ENCODE measurements around the gene ZNF436. TPM values are rescaled to one million over a fixed set of nuclear protein-coding genes. Genes with fewer than 3 reads are reported as not detected.

The ZNF436 gene
- total and polyA plus RNA-seq, 2 of the 13 experiments (the other 11 are each of a cell fraction or from before 2014, with no cell fraction given): 4.3 to 9.9 TPM

GRCh38 chr1:23344111-23344986 lies 25.3 kb downstream of the ZNF436 start, which contains the start of gene HNRNPR (continued):
- TF ChIP-seq STAT6 (CRISPR knock-in tag; IDR thresholded peaks at IDR 0.05; ENCODE audit: borderline replicate concordance) (peak; percentile 68; the same call in 1 of the 2 replicates), GATAD2A (CRISPR knock-in tag; IDR thresholded peaks at IDR 0.05) (peak; percentile 8; the same call in 1 of the 2 replicates), FUBP1 (CRISPR knock-in tag; IDR thresholded peaks at IDR 0.05; ENCODE audit: borderline replicate concordance) (no peak), ZNF775 (CRISPR knock-in tag; IDR thresholded peaks at IDR 0.05; ENCODE audit: borderline replicate concordance) (no peak), ZNF660 (CRISPR knock-in tag; IDR thresholded peaks at IDR 0.05; ENCODE audit: borderline replicate concordance, low read depth) (no peak), ZNF891 (CRISPR knock-in tag; IDR thresholded peaks at IDR 0.05) (no peak), ZNF562 (CRISPR knock-in tag; IDR thresholded peaks at IDR 0.05; ENCODE audit: borderline replicate concordance) (no peak), SP140L (CRISPR knock-in tag; IDR thresholded peaks at IDR 0.05; ENCODE audit: borderline replicate concordance) (no peak), TFDP2 (CRISPR knock-in tag; IDR thresholded peaks at IDR 0.05) (peak; percentile 44), DMAP1 (CRISPR knock-in tag; IDR thresholded peaks at IDR 0.05) (peak; percentile 91), RFX1 (IDR thresholded peaks at IDR 0.05) (no peak), ZFYVE20 (CRISPR knock-in tag; IDR thresholded peaks at IDR 0.05; ENCODE audit: borderline replicate concordance, low read depth) (no peak)
- TF ChIP-seq, protein P1, sequence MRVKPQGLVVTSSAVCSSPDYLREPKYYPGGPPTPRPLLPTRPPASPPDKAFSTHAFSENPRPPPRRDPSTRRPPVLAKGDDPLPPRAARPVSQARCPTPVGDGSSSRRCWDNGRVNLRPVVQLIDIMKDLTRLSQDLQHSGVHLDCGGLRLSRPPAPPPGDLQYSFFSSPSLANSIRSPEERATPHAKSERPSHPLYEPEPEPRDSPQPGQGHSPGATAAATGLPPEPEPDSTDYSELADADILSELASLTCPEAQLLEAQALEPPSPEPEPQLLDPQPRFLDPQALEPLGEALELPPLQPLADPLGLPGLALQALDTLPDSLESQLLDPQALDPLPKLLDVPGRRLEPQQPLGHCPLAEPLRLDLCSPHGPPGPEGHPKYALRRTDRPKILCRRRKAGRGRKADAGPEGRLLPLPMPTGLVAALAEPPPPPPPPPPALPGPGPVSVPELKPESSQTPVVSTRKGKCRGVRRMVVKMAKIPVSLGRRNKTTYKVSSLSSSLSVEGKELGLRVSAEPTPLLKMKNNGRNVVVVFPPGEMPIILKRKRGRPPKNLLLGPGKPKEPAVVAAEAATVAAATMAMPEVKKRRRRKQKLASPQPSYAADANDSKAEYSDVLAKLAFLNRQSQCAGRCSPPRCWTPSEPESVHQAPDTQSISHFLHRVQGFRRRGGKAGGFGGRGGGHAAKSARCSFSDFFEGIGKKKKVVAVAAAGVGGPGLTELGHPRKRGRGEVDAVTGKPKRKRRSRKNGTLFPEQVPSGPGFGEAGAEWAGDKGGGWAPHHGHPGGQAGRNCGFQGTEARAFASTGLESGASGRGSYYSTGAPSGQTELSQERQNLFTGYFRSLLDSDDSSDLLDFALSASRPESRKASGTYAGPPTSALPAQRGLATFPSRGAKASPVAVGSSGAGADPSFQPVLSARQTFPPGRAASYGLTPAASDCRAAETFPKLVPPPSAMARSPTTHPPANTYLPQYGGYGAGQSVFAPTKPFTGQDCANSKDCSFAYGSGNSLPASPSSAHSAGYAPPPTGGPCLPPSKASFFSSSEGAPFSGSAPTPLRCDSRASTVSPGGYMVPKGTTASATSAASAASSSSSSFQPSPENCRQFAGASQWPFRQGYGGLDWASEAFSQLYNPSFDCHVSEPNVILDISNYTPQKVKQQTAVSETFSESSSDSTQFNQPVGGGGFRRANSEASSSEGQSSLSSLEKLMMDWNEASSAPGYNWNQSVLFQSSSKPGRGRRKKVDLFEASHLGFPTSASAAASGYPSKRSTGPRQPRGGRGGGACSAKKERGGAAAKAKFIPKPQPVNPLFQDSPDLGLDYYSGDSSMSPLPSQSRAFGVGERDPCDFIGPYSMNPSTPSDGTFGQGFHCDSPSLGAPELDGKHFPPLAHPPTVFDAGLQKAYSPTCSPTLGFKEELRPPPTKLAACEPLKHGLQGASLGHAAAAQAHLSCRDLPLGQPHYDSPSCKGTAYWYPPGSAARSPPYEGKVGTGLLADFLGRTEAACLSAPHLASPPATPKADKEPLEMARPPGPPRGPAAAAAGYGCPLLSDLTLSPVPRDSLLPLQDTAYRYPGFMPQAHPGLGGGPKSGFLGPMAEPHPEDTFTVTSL (CRISPR knock-in tag; IDR thresholded peaks at IDR 0.05; ENCODE audit: borderline replicate concordance): no peak
- TF ChIP-seq, protein P2, sequence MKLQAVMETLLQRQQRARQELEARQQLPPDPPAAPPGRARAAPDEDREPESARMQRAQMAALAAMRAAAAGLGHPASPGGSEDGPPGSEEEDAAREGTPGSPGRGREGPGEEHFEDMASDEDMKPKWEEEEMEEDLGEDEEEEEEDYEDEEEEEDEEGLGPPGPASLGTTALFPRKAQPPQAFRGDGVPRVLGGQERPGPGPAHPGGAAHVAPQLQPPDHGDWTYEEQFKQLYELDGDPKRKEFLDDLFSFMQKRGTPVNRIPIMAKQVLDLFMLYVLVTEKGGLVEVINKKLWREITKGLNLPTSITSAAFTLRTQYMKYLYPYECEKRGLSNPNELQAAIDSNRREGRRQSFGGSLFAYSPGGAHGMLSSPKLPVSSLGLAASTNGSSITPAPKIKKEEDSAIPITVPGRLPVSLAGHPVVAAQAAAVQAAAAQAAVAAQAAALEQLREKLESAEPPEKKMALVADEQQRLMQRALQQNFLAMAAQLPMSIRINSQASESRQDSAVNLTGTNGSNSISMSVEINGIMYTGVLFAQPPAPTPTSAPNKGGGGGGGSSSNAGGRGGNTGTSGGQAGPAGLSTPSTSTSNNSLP (IDR thresholded peaks at IDR 0.05; ENCODE audit: low read depth, low read length): peak; percentile 9; the same call in 1 of the 2 replicates

Data from HepG2 (cell line).